ENCODE results near the gene ROM1.
"Not testable (repeated sequence)": the region's sequence is repeated elsewhere in the genome, so short reads cannot be mapped to it uniquely, and the experiment has no call there.

ROM1 gene

GRCh38 chr11:62577046-62577714 is 35.9 kb upstream of the ROM1 start:
- H3K27me3 ChIP-seq (ENCODE audit: insufficient read depth, poor library complexity, severe bottlenecking) = no peaks in the 10 kb centered on the region
- H3K9me3 ChIP-seq (ENCODE audit: severe bottlenecking) = no peaks in the 10 kb centered on the region
- peaks cover 4% of the 10 kb centered on the region for H3K4me1 ChIP-seq (ENCODE audit: insufficient read depth, poor library complexity, severe bottlenecking)
- H3K36me3 ChIP-seq (ENCODE audit: low read depth) = peaks cover 38% of the 10 kb centered on the region
- DNase-seq (ENCODE audit: low spot score) (no peak), ATAC-seq (ENCODE audit: low read depth) (no peak)
- H3K27ac ChIP-seq (ENCODE audit: poor library complexity, severe bottlenecking) = no peak overlapping the region
- no peak for TF ChIP-seq CTCF (IDR thresholded peaks at IDR 0.05; ENCODE audit: poor library complexity, severe bottlenecking)
- no peak overlapping the region for H3K4me3 ChIP-seq (ENCODE audit: severe bottlenecking)

- H3K4me3 ChIP-seq (ENCODE audit: severe bottlenecking) = no peak overlapping the region
- H3K36me3 ChIP-seq (ENCODE audit: low read depth) = peaks cover 32% of the 10 kb centered on the region
- no peak for ATAC-seq (ENCODE audit: low read depth)
- H3K9me3 ChIP-seq (ENCODE audit: severe bottlenecking) = no peaks in the 10 kb centered on the region
- no peak overlapping the region for H3K27ac ChIP-seq (ENCODE audit: poor library complexity, severe bottlenecking)
- H3K27me3 ChIP-seq (ENCODE audit: insufficient read depth, poor library complexity, severe bottlenecking) = no peaks in the 10 kb centered on the region
- TF ChIP-seq CTCF (IDR thresholded peaks at IDR 0.05; ENCODE audit: poor library complexity, severe bottlenecking) = no peak
- DNase-seq (ENCODE audit: low spot score) = no peak
- no peaks in the 10 kb centered on the region for H3K4me1 ChIP-seq (ENCODE audit: insufficient read depth, poor library complexity, severe bottlenecking)
Observed at GRCh38 chr11:62578541-62578940, 34.5 kb upstream of the ROM1 start.

- Histone ChIP-seq H3K27ac (ENCODE audit: poor library complexity, severe bottlenecking) (no peak overlapping the region), H3K4me3 (ENCODE audit: severe bottlenecking) (no peak overlapping the region), H3K36me3 (ENCODE audit: low read depth) (peaks cover 32% of the 10 kb centered on the region), H3K27me3 (ENCODE audit: insufficient read depth, poor library complexity, severe bottlenecking) (no peaks in the 10 kb centered on the region), H3K4me1 (ENCODE audit: insufficient read depth, poor library complexity, severe bottlenecking) (no peaks in the 10 kb centered on the region), H3K9me3 (ENCODE audit: severe bottlenecking) (no peaks in the 10 kb centered on the region)
- no peak for TF ChIP-seq CTCF (IDR thresholded peaks at IDR 0.05; ENCODE audit: poor library complexity, severe bottlenecking)
- ATAC-seq (ENCODE audit: low read depth) (no peak), DNase-seq (ENCODE audit: low spot score) (no peak)
Observed at GRCh38 chr11:62579252-62579651, 33.8 kb upstream of the ROM1 start.

- Histone ChIP-seq H3K4me3 (ENCODE audit: severe bottlenecking) (no peak overlapping the region), H3K9me3 (ENCODE audit: severe bottlenecking) (no peaks in the 10 kb centered on the region), H3K27ac (ENCODE audit: poor library complexity, severe bottlenecking) (no peak overlapping the region), H3K27me3 (ENCODE audit: insufficient read depth, poor library complexity, severe bottlenecking) (no peaks in the 10 kb centered on the region), H3K4me1 (ENCODE audit: insufficient read depth, poor library complexity, severe bottlenecking) (no peaks in the 10 kb centered on the region), H3K36me3 (ENCODE audit: low read depth) (peaks cover 50% of the 10 kb centered on the region)
- TF ChIP-seq CTCF (IDR thresholded peaks at IDR 0.05; ENCODE audit: poor library complexity, severe bottlenecking) = no peak
- ATAC-seq (ENCODE audit: low read depth) = no peak
- DNase-seq (ENCODE audit: low spot score) = no peak
Observed at GRCh38 chr11:62580959-62581715, 31.9 kb upstream of the ROM1 start.

GRCh38 chr11:62581735-62582134 is 31.3 kb upstream of the ROM1 start:
- not testable (repeated sequence) for DNase-seq (ENCODE audit: low spot score); H3K27ac ChIP-seq (ENCODE audit: poor library complexity, severe bottlenecking); H3K9me3 ChIP-seq (ENCODE audit: severe bottlenecking); ATAC-seq (ENCODE audit: low read depth); H3K4me1 ChIP-seq (ENCODE audit: insufficient read depth, poor library complexity, severe bottlenecking); H3K27me3 ChIP-seq (ENCODE audit: insufficient read depth, poor library complexity, severe bottlenecking); H3K4me3 ChIP-seq (ENCODE audit: severe bottlenecking)
- H3K36me3 ChIP-seq (ENCODE audit: low read depth) = peaks cover 56% of the 10 kb centered on the region

- not testable (repeated sequence) for H3K27ac ChIP-seq (ENCODE audit: poor library complexity, severe bottlenecking); H3K9me3 ChIP-seq (ENCODE audit: severe bottlenecking); H3K4me3 ChIP-seq (ENCODE audit: severe bottlenecking); H3K4me1 ChIP-seq (ENCODE audit: insufficient read depth, poor library complexity, severe bottlenecking); DNase-seq (ENCODE audit: low spot score); H3K27me3 ChIP-seq (ENCODE audit: insufficient read depth, poor library complexity, severe bottlenecking); ATAC-seq (ENCODE audit: low read depth)
- peaks cover 71% of the 10 kb centered on the region for H3K36me3 ChIP-seq (ENCODE audit: low read depth)
Observed at GRCh38 chr11:62585356-62585755, 27.7 kb upstream of the ROM1 start.
